Cardiac muscle cell (in vitro differentiated cells and primary cell): ENCODE results near the gene PRKD1. TPM values are rescaled to one million over a fixed set of nuclear protein-coding genes. Genes with fewer than 3 reads are reported as not detected.

Experiments
- DNase-seq, 2 donors: peaks; one replicate each; pipeline versions ENCODE4 v3.0.0 to v3.0.0-alpha.2; 2010 to 2017; ENCODE audit warnings: low read depth in 1 of 2, low spot score in 1 of 2
- H3K27ac ChIP-seq: fragments of 200-600 bp; sonication (generic); 2 replicates; pipeline ENCODE4 v1.5.1; 2016
- H3K27me3 ChIP-seq: fragments of 200-600 bp; sonication (generic); 2 replicates; pipeline ENCODE4 v1.6.0; 2016; ENCODE audit warnings: control low read depth
- H3K36me3 ChIP-seq: fragments of 200-600 bp; sonication (generic); 2 replicates; pipeline ENCODE4 v1.5.1; 2016; ENCODE audit warnings: control low read depth
- H3K4me1 ChIP-seq: fragments of 200-600 bp; sonication (generic); 2 replicates; pipeline ENCODE4 v1.8.1; 2017; ENCODE audit warnings: low read depth, mild to moderate bottlenecking, mixed run types
- H3K4me3 ChIP-seq: fragments of 200-600 bp; sonication (generic); 2 replicates; pipeline ENCODE4 v1.5.1; 2016; ENCODE audit warnings: mild to moderate bottlenecking
- H3K9me3 ChIP-seq: fragments of 200-600 bp; sonication (generic); 2 replicates; pipeline ENCODE4 v1.5.1; 2017; ENCODE audit warnings: low read depth, mild to moderate bottlenecking, control low read depth
- CTCF ChIP-seq: IDR thresholded peaks from 2 replicates; pipeline ENCODE4 v1.5.1; 2012; ENCODE audit warnings: low read depth, mild to moderate bottlenecking, low read length
- polyA plus RNA-seq: library from polyadenylated mRNA; unstranded; fragments of >200 nt; fragmentation: Nextera tagmentation; extraction: Ambion mirVana; gene quantifications from 2 replicates; pipeline ENCODE4 v1.2.1, GENCODE V29; 2016
- total RNA-seq: library from RNA; depleted of rRNA; stranded (reverse); fragments of >200 nt; gene quantifications from 2 replicates; pipeline ENCODE4 v1.2.3, GENCODE V29; 2016

Gene PRKD1
- total and polyA plus RNA-seq, 2 experiments from 2014 or later = 15.2 to 15.7 TPM

DNA sequence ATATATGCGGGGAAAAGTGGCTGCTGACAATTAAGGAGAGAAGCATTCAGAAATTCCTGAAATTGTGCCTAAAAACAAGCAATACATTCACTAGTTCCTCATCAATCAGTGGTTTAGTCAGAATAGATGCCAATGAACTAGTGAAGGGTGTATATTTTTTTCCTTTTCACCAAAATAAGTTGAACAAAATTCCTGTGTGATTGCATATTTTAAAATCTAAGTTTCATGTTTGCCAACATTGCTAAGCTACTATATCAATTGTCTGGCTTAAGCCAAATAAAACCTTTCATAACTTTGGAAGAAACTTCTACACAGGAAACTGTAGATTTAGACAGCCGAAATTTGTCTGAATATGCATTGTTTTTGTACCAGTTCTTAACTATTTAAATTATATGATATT, 8.7 kb downstream of the PRKD1 start:
- no peak for DNase-seq
- Histone ChIP-seq H3K27ac (no peak overlapping the region), H3K36me3 (no peaks in the 10 kb centered on the region), H3K9me3 (no peaks in the 10 kb centered on the region), H3K4me1 (peaks cover 3% of the 10 kb centered on the region), H3K4me3 (no peak overlapping the region), H3K27me3 (no peaks in the 10 kb centered on the region)
- TF ChIP-seq CTCF = no peak

DNA sequence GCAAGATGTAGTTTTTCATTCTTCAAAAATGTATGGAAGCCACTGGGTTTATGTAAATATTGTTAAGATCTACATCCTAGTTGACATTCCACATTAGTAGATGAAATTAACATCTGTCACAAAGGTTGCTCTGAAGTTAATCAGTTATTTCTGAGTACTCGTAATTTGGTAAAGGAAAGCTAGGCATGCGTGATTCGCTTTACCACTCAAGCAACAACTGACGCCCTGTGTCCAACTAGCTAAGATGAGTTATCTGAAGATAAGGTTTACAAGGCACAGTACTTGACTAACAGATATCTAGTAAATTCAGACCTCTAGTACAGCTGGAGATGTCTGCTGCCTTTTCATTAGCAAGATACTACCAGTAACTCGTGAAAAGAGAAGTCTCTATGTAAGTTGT, 14.1 kb downstream of the PRKD1 start:
- peaks cover 15% of the 10 kb centered on the region for H3K4me1 ChIP-seq
- TF ChIP-seq CTCF = no peak
- no peaks in the 10 kb centered on the region for H3K36me3 ChIP-seq
- no peak overlapping the region for H3K4me3 ChIP-seq
- no peak for DNase-seq
- no peak overlapping the region for H3K27ac ChIP-seq
- H3K9me3 ChIP-seq = no peaks in the 10 kb centered on the region
- no peaks in the 10 kb centered on the region for H3K27me3 ChIP-seq

DNA sequence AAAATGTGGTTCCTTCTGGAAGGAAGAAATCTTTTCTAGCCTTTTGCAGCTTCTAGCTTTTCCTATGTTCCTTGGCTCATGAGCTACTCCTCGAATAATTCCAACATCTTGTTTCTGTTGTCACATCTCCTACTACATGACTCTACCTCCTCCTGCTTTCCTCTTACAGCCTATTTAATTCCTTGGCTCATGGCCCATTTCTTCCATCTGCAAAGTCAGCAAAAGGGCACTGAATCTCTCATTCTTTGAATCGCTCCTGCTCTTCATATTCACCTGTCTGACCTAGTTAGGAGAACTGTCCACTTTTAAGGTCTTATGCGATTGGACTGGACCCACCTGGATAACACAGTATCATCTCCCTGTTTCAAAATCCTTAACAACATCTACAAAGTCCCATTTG, 15.8 kb downstream of the PRKD1 start:
- no peak for TF ChIP-seq CTCF
- H3K9me3 ChIP-seq = no peaks in the 10 kb centered on the region
- no peaks in the 10 kb centered on the region for H3K27me3 ChIP-seq
- DNase-seq = no peak
- H3K4me1 ChIP-seq = peaks cover 15% of the 10 kb centered on the region
- H3K27ac ChIP-seq = no peak overlapping the region
- no peak overlapping the region for H3K4me3 ChIP-seq
- H3K36me3 ChIP-seq = no peaks in the 10 kb centered on the region

DNA sequence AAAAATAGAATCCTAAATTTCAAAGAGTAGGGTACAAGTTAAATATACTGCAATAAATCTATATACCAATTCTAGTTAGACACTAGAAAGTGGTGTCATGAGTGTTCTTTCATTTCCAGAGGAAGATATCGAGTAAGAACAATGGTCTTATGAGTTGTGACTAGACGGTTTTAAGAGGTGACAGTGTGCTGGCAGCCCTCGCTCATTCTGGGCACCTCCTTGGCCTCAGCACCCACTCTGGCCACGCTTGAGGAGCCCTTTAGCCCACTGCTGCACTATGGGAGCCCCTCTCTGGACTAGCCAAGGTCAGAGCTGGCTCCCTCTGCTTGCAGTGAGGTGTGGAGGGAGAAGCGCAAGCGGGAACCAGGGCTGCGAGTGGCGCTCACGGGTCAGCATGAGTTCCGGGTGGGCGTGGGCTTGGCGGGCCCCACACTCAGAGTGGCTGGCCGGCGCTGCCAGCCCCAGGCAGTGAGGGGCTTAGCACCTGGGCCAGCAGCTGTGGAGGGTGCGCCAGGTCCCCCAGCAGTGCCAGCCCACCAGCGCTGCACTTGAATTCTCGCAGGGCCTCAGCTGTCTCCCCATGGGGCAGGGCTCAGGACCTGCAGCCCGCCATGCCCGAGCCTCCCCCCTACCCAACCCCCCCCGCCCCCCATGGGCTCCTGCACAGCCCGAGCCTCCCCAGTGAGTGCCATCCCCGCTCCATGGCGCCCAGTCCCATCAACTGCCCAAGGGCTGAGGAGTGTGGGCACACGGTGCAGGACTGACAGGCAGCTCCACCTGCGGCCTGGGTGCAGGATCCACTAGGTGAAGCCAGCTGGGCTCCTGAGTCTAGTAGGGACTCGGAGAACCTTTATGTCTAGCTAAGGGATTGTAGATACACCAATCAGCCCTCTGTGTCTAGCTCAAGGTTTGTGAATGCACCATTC, 18.7 kb downstream of the PRKD1 start:
- no peak overlapping the region for H3K27ac ChIP-seq
- no peaks in the 10 kb centered on the region for H3K36me3 ChIP-seq
- no peaks in the 10 kb centered on the region for H3K27me3 ChIP-seq
- H3K4me1 ChIP-seq = peaks cover 12% of the 10 kb centered on the region
- no peak overlapping the region for H3K4me3 ChIP-seq
- no peaks in the 10 kb centered on the region for H3K9me3 ChIP-seq
- no peak for DNase-seq
- TF ChIP-seq CTCF = no peak

DNA sequence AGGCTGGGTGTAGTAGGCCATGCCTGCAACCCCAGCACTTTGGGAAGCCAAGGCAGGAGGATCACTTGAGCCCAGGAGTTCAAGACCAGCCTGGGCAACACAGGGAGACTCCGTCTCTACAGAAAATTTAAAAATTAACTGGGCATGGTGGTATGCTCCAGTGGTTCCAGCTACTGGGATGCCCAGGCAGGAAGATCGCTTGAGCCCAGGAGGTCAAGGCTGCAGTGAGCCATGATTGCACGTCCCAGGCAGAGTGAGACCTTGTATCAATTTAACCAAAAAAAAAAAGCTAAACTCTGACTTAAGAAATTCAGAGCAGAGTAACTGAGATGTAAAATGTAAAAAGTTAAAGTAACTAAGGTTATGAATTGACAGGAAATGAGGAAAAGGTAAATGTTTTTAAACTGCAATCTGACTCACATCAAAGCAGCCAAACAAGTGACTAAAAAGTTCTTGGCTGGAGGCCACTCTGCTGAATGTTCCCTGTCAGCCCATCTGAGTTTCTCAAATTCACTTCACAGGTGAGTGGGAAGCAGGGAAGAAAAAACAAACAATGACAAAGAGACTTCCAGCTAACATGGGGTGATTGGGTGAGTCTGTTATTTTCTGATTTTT, 21.3 kb downstream of the PRKD1 start:
- TF ChIP-seq CTCF = no peak
- DNase-seq = peak in 1 of 2 donors; percentile 26
- H3K4me3 ChIP-seq = no peak overlapping the region
- no peaks in the 10 kb centered on the region for H3K36me3 ChIP-seq
- no peaks in the 10 kb centered on the region for H3K4me1 ChIP-seq
- H3K9me3 ChIP-seq = no peaks in the 10 kb centered on the region
- H3K27ac ChIP-seq = peak overlapping the region; percentile 8
- no peaks in the 10 kb centered on the region for H3K27me3 ChIP-seq
